Right hindlimb (tissue), 1 donor: ENCODE results near the gene IL24.

Experiments used
- DNase-seq: peaks from one replicate; pipeline ENCODE4 v3.0.0-alpha.2; 2018

Gene IL24

DNA sequence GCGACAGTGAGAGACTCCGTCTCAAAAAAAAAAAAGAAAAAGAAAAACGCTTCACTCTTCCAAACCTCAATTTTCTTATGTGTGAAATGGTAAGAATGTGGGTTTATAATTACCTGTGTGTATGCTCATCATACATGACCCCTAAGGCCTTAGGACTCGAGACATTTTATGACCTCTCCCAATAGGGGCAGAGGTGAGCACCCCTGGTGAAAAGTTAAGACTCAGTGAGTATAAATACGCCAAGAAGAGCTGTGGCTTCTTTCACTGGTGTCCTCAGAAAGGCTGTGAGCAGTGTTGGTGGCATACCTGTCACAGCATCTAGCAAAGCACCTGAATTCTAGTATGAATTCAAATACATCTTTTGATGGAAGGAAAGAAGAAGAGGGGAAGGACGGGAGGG lies 32.3 kb downstream of the IL24 start:
- no peak for DNase-seq

DNA sequence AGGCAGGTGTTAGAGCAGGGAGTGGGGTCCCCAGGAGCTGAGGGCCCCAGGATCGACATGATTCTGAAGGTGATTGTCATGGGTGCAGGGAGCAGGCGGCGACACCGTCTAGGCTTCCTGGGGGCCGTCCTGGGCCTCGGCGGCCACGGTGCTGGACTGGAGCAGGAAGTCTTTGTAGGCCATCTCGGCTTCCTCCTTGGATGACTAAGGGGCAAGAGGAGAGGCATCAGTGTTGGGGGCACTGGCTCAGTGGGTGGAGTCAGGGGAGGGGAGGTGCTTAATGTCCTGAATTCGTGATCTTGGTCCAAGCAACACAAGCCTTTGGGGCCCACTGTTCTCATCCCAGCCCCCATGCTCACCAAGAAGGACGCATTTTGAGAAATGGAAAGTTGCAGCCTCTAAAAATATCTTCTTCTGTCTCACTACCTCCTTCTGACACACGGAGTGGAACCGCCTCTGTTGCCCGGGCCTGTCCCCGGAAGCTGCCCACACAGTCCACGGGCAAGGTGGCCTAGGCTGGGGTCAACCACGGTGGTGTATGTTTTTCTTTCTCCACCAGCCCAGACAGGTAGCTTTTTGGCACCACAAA lies 33.1 kb downstream of the IL24 start:
- no peak for DNase-seq

DNA sequence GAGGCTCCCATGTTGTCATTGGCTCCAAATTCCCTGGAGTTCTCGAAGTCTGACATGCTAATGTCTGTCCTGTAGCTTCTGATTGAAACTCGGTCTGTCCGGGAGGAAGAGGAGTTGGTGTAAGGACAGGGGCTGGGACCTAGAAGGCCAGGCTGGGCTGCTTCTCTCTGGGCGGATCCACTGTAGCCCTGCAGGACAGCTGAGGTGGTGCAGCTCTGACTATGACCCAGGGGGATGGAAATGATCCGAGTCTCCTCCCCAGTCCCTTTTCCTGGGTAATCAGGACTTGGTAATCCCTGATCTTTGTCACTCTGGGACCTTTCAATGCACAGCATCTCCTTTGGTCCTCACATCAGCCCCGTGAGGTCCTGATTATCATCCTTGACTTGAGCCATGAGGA lies 34.5 kb downstream of the IL24 start:
- DNase-seq = no peak

DNA sequence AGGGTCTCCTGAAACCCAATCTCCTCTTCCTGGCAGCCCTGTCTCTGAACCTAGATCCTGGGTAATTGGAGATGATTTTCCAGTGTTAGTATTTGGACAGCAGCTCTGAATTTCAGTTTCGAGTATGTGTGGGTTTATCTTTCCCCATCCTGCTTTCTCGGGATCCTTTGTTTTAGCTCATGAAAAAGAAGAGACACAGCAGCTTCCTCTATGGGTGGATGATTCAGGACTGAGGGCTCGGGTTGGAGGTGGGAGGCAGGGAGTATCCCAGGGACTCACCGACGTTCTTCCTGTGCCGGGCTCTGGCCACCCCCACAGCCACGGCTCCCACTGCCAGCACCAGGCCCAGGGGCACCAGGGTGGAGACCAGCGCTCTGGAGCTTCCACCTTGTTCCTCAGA lies 34.9 kb downstream of the IL24 start:
- DNase-seq = no peak

DNA sequence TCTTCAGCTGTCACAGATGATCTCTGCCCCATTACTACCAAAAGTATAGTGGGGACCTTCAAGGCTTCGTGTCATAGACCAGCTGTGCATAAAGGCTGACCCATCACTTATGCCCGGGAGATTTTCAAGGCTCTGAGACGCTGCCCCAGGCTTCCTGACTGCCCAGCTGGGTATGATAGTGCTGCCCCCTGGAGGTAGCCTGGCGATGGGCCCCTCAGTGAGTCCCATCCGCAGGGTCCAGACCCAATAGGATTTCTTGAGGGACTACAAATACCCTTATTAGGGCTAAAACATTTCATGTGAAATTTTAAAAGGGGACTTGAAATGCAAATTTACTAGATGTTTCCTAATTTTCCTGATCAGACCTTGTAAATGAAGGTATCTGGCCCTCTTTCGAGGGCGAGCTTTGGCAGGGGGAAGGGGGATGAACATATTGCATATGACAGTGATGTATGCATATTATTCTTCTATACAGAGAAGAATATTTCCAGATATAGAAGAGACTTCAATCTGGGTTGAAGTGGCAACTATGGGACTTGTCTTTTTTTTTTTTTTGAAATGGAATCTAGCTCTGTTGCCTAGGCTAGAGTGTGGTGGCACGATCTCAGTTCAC lies 36.2 kb downstream of the IL24 start:
- DNase-seq = no peak

DNA sequence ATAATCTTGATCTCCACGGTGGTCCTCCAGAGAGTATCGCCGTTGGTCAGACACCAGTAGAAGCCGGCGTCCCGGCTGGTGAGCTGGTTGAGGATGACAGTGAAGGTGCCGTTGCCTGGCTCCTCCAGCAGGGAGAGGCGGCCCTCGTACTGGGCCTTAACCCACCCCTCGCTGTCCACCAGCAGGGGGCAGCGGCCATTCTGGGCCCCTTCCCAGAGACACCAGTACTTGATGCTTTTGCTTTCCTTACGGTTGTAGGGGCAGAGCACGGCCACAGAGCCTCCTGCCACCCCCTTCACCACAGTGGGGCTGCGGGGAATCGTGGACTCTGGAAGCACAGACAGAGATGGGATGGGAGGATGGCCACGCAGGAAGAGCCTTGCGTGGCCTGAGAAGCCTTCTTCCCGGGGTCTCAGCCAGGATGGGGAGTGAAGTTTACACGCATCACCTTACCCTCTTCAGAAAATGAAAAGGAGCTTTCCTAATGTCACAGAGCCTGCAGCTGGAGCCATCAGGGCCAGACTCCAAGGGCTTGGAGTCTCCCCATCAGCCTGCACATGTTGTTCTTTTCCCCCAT lies 38.3 kb downstream of the IL24 start:
- DNase-seq = no peak

DNA sequence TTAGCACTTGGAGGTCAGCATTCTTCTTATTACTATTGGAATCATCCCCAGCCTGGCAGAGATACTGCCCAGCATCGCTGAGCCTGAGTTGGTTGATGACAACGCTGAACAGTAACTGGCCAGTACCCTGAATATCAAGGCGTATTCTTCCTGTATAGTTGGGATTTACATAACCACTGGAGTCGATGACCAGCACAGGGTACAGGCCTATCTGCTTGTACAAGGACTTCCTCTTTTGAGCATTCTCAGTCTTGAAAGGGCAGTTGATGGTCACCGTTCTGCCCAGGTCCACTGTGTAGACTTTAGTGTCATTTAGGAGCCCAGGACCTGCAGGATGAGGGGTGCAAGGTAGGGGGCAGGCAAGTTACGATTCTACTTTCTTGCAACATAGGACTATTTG lies 40.2 kb downstream of the IL24 start:
- no peak for DNase-seq

DNA sequence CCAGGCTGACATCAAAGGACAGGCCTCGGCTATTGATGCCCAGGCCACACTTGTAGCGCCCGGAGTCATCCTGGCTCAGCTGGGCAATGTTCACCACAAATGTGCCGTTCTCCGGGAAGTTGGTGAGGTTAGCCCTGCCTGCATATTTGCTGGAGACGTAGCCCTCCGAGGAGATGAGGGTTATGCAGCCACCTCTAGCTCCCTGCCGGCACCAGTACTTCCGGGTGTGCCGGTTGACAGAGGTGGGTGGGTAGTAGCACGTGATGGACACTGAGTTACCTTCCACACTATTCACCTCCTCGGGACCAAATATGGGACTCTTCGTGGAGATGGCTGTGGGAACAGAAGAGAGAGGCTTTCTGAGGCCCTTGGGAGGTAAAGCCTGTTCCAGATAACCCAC lies 41.9 kb downstream of the IL24 start:
- no peak for DNase-seq

DNA sequence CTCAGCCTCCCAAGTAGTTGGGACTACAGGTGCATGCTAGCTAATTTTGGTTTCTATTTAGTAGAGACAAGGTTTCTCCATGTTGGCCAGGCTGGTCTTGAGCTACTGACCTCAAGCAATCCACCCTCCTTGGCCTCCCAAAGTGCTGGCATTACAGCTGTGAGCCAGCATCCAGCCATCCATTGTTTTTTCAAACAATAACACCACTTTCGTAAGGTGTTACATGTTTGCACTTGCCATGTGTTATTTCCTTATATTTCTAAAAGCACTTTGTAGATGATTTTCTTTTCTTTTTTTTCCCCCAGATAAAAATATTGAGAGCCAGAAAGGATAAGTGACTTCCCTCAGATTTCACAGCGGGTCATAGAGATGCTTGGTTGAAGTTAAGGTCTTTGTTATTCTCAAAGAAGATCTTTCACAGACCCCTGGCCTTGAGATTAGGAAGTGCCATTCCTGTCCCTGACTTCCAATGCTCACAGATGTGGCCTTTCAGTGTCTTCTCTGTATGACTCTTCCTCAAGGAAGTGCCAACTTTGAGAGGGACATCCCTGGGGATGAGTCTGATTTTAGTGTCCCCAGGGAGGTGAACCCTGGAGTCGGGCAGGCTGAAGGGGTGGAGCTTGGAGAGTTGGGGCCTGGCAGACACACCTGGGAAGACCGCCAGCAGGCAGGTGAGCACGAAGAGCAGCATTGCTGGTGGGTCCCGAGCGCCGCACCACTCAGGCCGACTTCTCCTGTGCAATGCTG lies 42.8 kb downstream of the IL24 start:
- DNase-seq = no peak

DNA sequence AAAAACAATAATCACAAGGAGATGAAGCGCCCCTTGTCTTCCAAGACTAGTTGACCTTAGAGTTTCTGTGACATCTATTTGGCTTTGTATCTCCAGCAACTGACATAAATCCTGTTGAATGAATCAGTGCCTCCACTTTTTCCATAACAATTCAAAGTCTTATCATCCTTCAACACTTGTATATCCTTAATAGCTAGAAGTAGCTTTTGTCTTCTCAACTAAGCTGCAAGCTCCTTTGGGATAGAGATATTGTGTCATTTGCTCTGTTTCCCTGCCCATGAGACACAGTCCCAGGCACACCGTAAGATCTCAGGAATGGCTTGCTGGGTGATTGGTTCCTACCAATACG lies 43.3 kb downstream of the IL24 start:
- DNase-seq = no peak

DNA sequence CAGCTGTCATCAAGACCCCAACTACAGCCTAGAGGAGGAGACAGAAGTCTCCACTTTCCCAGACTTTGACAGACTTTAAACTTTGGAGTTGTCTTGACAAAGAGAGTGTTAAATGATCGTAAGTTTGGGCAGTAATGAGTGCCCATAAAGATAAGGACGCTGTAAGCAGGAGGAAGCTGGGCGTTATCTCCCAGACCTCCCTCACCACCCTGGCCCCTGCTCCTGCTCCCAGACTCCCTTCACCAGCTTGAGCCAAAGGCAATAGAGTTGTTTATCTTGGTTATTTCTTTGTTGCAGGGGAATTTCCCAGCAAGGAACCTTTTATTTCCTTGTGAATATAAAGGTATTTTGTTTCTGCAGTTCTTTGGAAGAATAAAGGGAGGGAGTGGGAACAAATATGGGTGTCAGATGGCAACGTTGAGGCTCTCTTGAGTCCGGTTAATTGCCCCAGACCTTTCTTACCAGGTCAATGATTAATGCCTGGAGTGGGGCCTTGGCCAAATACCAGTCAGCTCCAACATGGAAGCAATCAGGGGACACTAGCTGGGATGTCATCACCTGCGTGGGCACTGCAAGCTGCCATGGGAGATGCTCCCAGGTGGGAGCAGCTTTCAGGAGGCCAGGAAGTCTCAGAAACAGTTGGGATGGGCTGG lies 44.6 kb downstream of the IL24 start:
- no peak for DNase-seq

DNA sequence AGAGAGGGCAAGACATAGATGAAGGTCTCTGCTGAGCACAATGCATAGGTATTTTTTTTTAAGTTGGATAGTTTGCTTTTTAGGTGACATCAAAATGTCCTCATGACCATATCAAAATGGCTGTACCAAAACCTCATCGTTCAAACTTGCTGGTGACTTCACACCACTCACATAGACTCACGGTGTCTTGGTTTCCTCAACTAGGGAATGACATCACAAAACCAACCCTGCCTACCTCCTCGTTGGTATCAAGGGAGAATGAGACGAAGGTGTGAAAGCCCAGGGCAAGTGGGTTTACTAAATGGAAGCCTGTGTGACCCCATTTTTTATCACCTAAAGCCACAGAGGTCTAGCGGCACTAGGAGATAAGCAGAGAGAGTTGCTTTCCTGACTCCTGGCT lies 47.5 kb downstream of the IL24 start:
- no peak for DNase-seq

DNA sequence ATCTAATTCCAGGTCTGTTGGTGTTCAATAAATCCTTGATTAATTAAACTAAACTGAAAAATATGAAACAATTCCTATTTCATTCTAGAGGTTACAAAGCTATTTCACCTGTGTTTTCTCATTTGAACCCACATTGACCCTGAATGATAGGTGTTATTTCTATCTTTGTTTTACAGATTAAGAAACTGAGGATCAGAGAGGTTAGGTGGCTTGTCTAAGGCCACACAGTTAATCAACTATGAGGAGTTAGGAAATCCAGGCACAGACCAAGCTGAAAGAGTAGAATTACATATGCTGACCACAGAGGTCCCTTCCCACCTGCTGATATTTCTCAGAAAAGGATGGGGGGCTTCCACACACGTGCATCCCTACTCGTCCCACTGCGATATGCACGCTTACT lies 48.5 kb downstream of the IL24 start:
- DNase-seq = no peak

DNA sequence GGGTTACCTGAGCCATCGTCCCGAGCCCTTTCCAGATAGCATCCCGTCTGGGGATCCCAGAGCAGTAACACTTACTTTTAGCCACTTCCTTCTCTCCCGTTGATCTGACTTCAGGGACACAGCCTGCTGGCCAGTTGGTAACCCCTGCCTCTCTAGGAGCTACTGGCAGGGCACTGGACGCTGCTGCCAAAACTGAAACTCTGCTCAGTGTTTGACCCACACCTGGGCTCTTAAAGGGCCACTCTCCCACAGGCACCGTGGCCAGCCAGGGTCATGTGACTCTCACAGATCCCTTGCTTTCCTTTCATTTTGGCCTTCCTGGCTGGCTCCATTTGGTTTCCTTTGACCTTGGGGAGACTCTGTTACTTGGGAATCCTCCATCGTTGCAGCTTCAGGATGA lies 49.0 kb downstream of the IL24 start, which contains the start of gene PIGR:
PIGR (minus strand) TSS at position 206 of the 400 bp plus-strand sequence. CDS start 5,935 bp downstream, outside the sequence.
- DNase-seq = no peak

DNA sequence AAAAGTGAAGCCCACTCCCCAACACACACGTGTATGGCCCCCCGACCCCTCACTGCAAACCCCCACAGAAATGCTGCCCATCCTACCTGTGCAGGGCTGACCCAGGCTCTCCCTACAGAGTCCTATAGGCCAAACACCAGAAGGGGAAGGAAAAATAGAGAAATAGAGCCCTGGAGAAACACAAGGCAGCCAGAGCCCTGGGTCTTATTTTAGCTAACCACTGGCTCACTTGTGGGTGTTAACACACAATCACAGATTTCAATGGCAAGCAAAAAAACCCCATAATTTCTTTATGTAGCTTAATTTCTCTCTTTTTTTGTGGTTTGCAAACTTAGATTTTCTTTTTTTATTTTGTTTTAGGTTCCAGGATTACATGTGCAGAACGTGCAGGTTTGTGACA lies 50.0 kb downstream of the IL24 start:
- DNase-seq = no peak

DNA sequence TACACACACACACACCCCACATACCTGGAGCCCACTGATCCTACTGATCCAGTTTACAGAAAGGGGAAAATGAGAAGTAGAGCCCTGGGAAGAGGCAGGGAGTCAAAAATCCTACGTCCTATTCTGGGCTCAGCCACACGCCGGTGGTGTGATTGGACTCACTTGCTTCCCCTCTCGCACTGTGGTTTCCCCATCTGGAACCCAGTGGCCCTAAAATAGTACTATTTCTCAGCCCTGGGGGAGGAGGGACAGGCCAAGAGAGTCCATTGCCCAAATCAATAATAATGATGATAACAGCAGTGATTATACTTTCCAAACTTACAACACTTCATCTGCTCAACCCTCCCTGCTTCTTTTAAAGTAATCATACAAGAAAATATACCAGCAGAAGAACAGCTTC lies 52.0 kb downstream of the IL24 start:
- no peak for DNase-seq

DNA sequence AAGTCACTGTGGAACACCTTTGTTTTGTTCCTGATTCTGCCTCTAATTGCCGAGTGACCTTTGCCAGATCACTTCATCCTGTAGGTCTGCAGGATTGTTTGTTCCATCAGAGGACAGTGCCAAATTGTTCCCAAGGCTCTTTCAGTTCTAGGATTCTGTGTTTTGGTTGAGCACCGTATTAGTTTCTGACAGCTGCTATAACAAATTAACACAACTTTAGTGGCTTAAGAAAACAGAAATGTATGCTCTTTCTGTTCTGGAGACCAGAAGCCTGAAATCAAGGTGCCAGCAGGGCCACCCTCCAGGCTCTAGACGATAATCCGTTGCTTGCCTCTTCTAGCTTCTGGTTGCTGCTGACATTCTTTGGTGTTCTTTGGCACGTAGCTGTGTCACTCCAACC lies 52.4 kb downstream of the IL24 start:
- DNase-seq = no peak

DNA sequence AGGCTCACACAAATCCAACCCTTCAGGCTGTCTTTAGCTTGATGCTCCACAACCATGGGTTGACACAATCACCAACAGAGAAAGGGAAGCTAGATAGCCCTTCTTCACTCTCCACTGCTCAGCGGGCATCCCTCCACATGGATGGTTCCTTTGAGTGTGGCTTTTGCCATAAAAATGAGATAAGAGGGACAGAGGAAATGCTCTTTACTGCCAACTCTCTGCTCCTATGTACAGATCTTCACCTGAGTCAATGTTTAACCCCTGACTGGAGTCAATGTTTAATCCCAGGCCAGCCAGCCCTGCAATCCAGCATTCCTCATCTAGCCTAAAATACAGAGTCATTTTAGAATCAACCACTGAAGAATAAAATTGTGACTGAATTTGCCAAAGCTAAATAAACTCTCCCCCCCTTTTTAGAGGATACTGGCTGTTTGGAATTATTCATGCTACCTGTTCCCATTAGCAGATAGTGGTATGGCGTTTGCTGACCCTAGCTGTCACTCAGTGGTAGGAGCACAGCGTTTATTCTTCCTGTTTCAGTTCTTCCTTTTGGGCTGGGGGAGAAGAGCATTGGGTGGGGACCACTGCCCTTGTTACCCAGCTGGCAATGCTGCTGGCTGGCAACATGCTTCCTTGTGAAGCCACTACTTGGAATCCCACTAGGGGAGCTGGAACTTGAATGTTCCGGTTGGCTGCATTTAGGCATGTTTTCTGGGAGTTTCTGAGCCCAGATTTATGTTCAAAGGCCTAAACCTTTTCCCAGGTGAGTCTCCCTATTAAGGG lies 54.3 kb downstream of the IL24 start:
- DNase-seq = no peak

DNA sequence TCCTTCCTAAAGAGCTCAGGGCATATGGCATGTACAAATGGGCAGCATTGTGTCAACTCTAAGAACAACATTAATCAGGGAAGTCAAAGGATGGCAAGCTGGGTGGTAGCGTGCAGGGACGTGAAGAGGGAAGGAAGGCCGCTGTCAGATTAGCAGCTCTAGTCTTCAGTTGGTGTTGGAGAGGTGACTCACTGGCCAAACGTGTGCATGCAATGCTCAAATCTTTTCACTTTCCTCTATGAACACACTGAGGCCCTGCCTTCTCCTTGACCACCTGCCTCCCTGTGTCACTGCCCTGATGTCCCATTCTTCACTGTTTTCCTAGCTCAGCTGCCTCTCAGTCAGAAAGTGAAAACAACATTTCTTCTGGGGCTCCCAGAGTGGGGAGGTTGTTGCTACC lies 54.9 kb downstream of the IL24 start:
- DNase-seq = no peak

DNA sequence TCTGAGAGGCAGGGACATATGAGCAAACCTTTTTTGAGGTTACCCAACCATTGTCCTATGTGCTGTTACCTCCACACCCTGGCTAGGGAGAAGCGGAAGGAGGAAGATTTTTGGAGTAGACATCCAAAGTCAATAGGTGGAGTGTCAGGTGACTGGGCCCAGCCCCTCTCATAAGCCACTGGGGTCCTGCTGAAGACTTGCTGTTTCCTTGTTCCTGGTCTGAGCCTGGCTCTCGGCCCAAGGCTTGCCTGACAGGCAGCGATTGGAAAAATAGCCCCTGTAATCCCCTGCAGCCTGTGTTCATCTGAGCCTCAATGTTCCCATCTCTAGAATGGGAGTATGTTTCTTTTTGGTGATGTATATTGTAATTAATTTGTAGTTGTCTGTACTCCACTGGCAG lies 55.9 kb downstream of the IL24 start:
- no peak for DNase-seq

DNA sequence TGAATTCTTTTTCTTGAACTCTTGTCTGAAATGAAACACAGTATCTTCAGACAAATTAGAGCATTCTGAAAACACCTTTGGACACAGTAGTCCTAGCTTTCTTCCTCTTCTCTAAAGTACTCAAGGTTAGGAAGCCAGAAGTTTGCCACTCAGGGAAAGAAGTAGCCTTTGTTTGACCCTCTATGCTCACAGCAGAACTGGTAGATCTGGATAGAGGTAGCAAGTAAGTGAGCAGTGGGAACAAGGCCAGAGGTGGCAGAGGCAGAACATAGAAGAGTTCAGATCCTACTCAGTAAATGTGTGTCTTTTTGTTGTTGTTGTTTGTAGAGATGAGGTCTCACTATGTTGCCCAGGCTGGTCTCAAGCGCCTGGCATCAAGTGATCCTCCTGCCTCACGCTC lies 56.4 kb downstream of the IL24 start:
- no peak for DNase-seq
